Stimulated activated CD4-positive, alpha-beta T cell treated with anti-CD3 and anti-CD28 coated beads, Interleukin-1b, Interleukin-23, amount 100 ng/mL, for 24 hours (primary cell): ENCODE data around the gene SUCO.
A peak's percentile ranks its signal among the peaks of the same experiment; 100 is the strongest.
"Not testable (repeated sequence)": the region's sequence is repeated elsewhere in the genome, so short reads cannot be mapped to it uniquely, and the experiment has no call there.

Experiments
- DNase-seq, 4 experiments: peaks; one replicate each; pipeline ENCODE4 v3.0.0-alpha.2; 2020; ENCODE audit warnings: low read depth in 4 of 4, low spot score in 1 of 4

Gene SUCO

DNA sequence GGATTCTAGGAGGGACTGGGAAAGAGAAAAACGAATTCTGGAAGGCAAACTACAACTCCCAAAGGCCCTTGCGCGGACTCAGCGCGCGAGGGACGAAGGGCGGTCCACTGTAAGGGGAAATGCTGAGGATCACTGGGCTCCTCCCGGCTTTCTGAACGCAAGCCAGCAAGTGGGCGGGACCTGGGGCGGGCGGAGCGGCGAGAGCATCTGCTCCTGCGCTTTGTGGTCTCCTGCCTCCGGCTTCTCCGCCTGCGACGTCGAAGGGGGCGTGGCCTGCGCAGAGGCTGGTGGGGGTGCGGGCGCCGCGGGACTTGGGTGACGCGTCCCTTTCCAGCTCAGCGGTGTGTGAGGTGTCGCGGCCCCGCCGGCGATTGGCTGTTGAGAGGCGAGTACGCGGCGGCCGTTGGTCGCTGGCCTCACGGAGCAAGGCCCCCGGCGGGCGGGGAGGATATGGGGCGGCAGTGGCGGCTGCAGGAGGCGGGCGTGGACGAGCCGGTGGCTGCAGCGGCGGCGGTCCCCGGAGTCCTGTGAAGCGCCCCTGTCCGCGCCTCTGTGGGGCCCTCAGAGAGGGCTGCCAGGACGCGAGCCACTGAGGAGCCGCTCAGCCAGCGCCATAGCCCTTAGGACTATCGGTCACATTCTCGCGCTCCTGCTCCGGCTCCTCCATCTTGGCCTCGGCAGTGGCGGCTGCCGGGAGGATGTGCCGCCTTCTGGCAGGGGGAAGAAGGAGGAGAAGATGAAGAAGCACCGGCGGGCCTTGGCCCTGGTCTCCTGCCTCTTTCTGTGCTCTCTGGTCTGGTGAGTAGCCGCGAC lies at the start of gene SUCO:
Gene SUCO (plus strand): TSS at position 451 of the 813 bp plus-strand sequence. CDS start 286 bp downstream, at position 737.
- peak; percentile 98 to 99 (median 99) for DNase-seq

DNA sequence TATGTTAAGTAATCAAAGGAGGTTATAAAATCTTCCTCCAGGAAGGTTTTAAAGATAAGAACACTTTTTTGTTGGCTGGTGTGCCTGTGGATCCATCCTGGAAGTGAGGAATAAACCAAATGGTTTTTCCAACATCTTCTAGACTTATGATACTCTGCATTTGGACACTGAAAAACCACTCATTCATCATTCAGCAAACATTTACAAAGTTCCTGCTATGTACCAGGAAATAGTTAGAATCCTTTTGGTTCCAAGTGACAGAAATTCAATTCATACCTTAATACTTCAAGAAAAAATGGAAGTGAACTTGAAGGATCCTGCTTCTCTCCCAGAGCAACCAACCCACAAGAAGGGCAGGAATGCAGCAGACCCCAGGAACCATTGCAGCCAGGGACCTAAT lies 49.5 kb upstream of the SUCO start:
- no peak for DNase-seq

DNA sequence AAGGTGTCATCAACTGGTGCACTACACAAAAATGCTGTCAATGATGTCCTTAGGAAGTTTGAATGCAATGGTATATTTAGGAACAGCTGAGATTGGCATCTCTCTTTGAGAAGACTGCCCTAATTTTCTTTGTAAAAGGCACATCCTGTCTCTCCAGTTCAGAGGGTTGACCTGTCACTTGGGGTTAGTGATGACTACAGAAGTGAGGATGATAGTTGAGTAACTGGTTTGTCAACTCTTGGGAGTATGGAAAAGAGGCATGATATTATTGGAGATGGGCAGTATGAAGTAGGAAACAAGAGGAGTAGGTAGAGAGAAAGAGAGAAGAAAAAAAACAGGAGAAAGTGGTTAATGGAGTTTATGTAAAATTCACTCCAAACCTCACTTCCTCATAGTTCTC lies 48.7 kb upstream of the SUCO start:
- DNase-seq = no peak

- no peak for DNase-seq
Measured at GRCh38 chr1:172485626-172486025, 47.3 kb upstream of the SUCO start.

DNA sequence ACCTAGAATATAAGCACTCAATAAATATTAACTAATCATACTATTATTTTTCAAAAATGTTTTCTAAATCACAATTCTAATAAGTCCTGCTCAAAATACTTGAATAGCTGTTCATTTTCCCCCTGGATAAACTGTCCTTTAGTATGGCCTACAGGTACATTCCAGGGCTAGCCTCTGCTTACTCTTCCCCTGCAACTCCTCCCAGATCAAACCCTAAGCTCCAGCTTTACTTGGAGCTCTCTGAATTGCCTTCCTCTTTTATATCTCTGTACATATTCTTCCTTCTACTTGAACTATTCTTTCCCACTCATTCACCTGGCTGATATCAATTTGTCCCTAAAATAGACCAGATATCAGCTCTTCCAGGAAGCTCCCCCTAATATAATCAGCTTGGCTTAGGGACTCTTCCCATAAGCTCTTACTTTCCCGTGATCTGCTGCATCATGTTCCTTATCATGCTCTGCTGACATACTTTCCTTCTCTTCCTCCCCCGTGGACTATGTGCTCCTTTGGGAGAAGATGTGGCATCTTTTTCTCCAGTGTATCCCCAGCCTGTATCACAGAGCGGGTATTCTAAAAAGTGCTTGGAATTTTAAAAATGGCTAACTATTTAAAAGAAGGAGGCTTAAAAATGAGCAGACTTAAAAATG lies 46.0 kb upstream of the SUCO start:
- DNase-seq = no peak

- DNase-seq = no peak
Measured at GRCh38 chr1:172487550-172487949, 45.4 kb upstream of the SUCO start.

DNA sequence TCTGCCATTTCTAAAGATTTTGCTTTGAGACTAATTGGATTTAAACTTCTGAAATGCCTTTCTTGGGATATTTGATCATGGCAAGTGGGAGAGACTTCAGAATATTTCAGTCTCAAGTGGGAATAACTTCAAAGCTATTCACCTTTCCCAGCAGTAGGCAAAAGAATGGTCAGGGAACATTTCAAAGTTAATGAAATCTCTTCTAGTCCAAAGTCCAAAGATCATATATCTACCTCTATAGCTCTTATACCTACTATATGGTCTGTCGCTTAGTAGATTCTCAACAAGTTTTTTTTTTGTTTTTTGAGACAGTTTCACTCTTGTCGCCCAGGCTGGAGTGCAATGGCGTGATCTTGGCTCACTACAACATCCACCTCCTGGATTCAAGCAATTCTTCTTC lies 44.6 kb upstream of the SUCO start:
- no peak for DNase-seq

DNA sequence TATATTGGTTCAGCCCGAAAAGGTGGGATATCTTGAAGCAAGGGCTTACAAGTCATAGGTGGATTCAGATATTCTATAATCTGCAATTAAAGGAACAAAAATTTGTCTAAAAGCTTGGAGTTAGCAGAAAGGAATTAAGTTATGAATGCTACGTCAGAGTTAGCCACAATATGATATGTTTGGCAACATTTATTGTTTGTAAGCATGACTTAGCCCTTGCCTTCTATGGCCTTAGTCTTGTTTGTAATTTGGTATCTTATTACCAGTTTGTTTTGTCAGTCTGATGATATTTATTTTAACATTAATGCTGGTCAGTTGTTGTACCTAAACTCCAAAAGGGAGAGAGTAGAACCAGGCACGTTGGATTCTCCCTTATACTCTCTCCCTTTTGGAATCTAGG lies 43.1 kb upstream of the SUCO start:
- DNase-seq = no peak

- no peak for DNase-seq
Measured at GRCh38 chr1:172492421-172492820, 40.5 kb upstream of the SUCO start.

DNA sequence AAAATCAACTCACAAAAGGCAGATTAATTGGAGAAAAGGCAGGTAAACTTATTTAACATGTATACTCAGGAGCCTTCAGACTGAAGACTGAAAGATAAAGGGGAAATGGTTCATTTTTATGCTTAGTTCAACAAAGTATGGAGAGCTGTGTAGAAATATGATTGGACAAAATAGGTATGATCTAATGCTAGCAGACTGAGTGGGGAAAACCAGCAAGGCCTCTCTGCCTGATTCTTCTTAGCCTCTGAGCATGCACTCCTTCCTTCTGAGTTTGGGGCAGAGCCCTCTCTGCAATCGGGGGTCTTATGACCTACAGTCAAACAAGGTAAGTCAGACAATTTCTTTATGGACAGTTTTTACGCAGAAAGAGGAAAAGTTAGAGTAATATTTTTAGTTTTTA lies 38.8 kb upstream of the SUCO start:
- DNase-seq = no peak

- DNase-seq = not testable (repeated sequence)
Measured at GRCh38 chr1:172496127-172496526, 36.8 kb upstream of the SUCO start.

DNA sequence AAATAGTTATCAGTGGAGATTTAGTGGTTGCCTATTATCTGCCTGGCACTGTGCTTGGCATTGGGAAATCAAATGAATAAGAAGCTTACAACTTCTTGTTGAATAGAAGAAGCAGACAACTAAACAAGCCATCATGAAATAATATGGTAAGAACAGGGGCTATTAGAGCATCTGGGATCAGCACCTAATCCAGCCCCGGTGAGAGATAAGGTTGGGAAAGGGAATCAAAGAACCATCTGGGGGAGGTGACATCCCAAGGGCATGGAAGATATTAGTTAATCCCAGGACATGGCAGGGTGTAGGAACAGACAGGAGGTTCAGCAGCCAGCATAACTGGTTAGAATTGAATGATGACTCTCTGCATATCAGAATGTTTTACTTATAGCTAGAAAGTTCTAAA lies 36.3 kb upstream of the SUCO start:
- DNase-seq = no peak

- no peak for DNase-seq
Measured at GRCh38 chr1:172497230-172497629, 35.7 kb upstream of the SUCO start.

DNA sequence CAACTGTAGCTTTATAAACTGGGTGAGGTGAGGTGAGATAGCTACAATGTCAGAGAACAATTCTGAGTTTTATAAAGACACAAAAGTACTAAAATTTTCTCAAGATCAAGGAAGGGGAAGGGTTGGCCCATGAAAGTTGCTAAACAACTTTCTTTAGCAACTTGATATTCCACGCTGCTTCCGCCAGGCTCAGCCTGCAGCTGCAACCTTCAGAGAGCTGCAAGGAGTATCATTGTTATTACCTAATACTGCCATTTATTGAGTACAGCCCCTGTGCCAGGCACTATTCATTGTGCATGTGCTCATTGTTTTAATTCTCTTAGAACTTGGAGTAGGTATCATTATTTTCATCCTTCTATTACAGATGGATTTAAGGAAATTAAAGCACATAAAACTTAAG lies 34.1 kb upstream of the SUCO start:
- DNase-seq = no peak

- no peak for DNase-seq
Measured at GRCh38 chr1:172499636-172500141, 33.3 kb upstream of the SUCO start.

- no peak for DNase-seq
Measured at GRCh38 chr1:172500207-172500606, 32.7 kb upstream of the SUCO start.

DNA sequence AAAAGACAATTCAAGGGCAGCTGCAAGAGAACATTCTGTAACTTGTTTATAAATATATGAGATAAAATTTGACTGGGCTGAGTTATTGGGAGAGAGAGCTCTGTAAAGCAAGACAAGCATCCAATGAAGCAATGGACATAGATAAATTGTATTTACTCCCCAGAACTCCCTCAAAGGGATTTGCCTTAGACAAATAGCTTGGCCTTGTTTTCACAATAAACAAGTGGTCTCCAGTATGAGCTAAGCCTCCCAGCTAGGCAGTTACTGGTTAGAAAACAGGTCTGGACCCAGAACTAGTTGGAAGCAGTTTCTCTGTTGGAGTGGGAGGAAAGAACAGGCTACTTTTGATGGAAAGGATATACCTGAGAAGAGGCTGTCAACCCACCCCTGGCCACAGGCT lies 25.2 kb upstream of the SUCO start:
- DNase-seq = no peak

DNA sequence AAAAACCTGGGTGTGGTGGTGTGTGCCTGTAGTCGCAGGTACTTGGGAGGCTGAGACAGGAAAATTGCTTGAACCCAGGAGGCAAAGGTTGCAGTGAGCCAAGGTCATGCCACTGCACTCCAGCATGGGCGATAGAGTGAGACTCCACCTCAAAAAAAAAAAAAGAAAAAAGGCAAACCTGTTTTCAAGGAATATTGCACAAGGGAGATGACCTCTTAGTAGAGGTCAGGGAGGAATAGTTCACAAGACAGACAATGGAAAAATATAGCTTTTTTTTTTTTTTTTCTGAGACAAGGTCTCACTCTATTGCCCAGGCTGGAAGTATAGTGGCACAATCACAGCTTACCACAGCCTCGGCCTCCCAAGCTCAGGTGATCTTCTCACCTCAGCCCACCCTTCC lies 22.5 kb upstream of the SUCO start:
- no peak for DNase-seq

GRCh38 chr1:172512591-172512990 lies 20.4 kb upstream of the SUCO start:
- no peak for DNase-seq

DNA sequence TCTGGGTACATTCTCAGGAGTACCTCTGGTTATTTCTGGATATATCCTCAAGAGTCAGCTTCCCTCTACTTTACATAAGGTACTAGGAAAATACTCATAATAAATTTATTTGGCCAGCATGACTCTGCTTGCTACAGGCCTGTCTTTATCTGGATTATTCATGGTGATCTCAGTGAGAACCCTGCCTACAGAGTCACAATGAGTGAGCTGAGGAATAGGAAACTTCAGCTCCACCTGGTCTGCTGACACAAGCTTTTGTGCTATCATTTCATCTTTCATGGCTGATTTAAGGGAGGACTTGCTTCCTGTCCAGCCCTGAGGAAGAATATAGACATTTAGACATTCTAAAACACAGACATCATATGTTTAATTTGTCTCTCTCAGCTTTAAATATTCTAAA lies 19.5 kb upstream of the SUCO start:
- DNase-seq = no peak

DNA sequence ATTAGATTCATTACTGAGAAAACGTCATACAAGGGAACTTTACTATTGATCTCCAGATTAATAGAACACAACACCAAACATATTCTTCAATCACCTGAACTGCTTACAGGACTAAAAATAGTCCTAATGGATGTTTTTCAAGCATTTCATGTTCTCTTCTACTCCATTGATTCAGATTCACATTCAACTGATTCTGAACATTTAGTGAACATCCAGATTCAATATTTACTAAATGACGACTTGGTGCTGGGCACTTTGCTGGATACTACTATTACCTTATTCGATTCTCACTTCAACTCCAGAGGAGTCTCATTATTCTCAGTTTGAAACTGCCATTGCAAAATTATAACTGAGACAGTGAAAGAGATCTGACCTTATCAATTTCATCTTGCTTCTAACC lies 18.8 kb upstream of the SUCO start:
- DNase-seq = no peak

DNA sequence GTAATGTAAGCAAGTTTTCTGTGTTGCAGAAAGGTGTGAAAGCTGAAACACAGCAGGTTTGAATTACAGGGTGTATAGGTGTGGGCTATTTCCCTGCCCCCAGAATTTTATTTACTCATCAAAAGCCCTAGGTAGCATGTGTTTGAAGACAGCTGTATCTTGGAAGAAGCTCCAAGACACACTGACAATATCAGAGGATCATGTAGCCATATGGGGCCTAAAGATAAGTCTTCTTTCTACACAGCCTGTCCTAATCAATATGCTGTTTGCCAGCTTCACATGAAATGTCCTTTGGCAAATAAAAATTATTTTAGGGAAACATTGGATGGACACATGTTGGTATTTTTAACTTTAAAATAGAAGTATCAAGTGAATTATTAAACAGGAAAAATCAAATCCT lies 17.5 kb upstream of the SUCO start:
- DNase-seq = no peak

- no peak for DNase-seq
Measured at GRCh38 chr1:172515927-172516326, 17.0 kb upstream of the SUCO start.
